Stimulated activated CD8-positive, alpha-beta memory T cell treated with anti-CD3 and anti-CD28 coated beads, Interleukin-12 subunit alpha, Interleukin-12 subunit beta, amount 100 ng/mL, for 24 hours (primary cell): ENCODE results near the gene MARK4.
"Not testable (repeated sequence)": the region's sequence is repeated elsewhere in the genome, so short reads cannot be mapped to it uniquely, and the experiment has no call there.

Source experiments
- DNase-seq: peaks from one replicate; pipeline ENCODE4 v3.0.0-alpha.2; 2020; ENCODE audit errors: extremely low read depth

The MARK4 gene

GRCh38 chr19:45243144-45243732 is 7.8 kb upstream of the MARK4 start:
- DNase-seq = no peak

GRCh38 chr19:45244133-45244794 is 6.8 kb upstream of the MARK4 start:
- DNase-seq = no peak

- DNase-seq = no peak
These were observed 5.7 kb upstream of the MARK4 start, which contains the start of gene EXOC3L2 for GRCh38 chr19:45245334-45245787. TSS of gene EXOC3L2 (minus strand) at chr19:45245407. CDS start at chr19:45239045, 6,362 bp downstream.

- no peak for DNase-seq
These were observed 5.2 kb upstream of the MARK4 start for GRCh38 chr19:45245826-45246225.

- no peak for DNase-seq
These were observed 3.9 kb upstream of the MARK4 start for GRCh38 chr19:45247136-45247535.

- no peak for DNase-seq
These were observed 1.6 kb upstream of the MARK4 start for GRCh38 chr19:45249261-45250033.

GRCh38 chr19:45250216-45250831 is 747 bp upstream of the MARK4 start:
- DNase-seq = no peak

GRCh38 chr19:45251452-45252354 is 632 bp downstream of the MARK4 start:
- no peak for DNase-seq

- DNase-seq = no peak
These were observed 2.4 kb downstream of the MARK4 start for GRCh38 chr19:45253396-45254027.

GRCh38 chr19:45254044-45254531 is 3.0 kb downstream of the MARK4 start:
- no peak for DNase-seq

- no peak for DNase-seq
These were observed 4.6 kb downstream of the MARK4 start for GRCh38 chr19:45255611-45256157.

GRCh38 chr19:45256836-45257235 is 5.8 kb downstream of the MARK4 start:
- no peak for DNase-seq

- DNase-seq = no peak
These were observed 7.8 kb downstream of the MARK4 start for GRCh38 chr19:45258862-45259261.

- no peak for DNase-seq
These were observed 11.5 kb downstream of the MARK4 start for GRCh38 chr19:45262570-45262969.

GRCh38 chr19:45263013-45263412 is 11.9 kb downstream of the MARK4 start:
- no peak for DNase-seq

GRCh38 chr19:45264781-45265317 is 13.8 kb downstream of the MARK4 start:
- no peak for DNase-seq

- no peak for DNase-seq
These were observed 14.3 kb downstream of the MARK4 start for GRCh38 chr19:45265375-45265774.

GRCh38 chr19:45267296-45267695 is 16.2 kb downstream of the MARK4 start:
- no peak for DNase-seq

- DNase-seq = not testable (repeated sequence)
These were observed 18.9 kb downstream of the MARK4 start for GRCh38 chr19:45269939-45270338.
